MM.1S (cell line): ENCODE measurements around the gene FOXL1.

Source experiments
- DNase-seq: peaks from one replicate; pipeline ENCODE4 v3.0.0-alpha.2; 2015
- H2AFZ ChIP-seq: fragments of 300-600 bp; sonication (generic); 2 replicates; pipeline ENCODE4 v1.6.0; 2016; ENCODE audit warnings: antibody characterized with exemption, low read length
- H3F3A ChIP-seq: fragments of 300-600 bp; sonication (generic); 2 replicates; pipeline ENCODE4 v1.6.1; 2016; ENCODE audit warnings: mild to moderate bottlenecking, antibody characterized with exemption, low read length, moderate library complexity, mixed read lengths; ENCODE audit not compliant: insufficient read depth
- H3K27ac ChIP-seq: fragments of 300-600 bp; sonication (generic); 2 replicates; pipeline ENCODE4 v1.5.1; 2016; ENCODE audit warnings: mild to moderate bottlenecking, low read length
- H3K27me3 ChIP-seq: fragments of 300-600 bp; sonication (generic); replicated peaks from 2 replicates; pipeline ENCODE4 v1.6.0; 2016; ENCODE audit warnings: low read length; ENCODE audit not compliant: insufficient read depth
- H3K36me3 ChIP-seq: fragments of 300-600 bp; sonication (generic); replicated peaks from 2 replicates; pipeline ENCODE4 v1.6.1; 2016; ENCODE audit warnings: mild to moderate bottlenecking, low read length, mixed read lengths; ENCODE audit not compliant: insufficient read depth
- H3K4me1 ChIP-seq: fragments of 300-600 bp; sonication (generic); 2 replicates; pipeline ENCODE4 v1.6.1; 2016; ENCODE audit warnings: low read length, mixed read lengths
- H3K4me2 ChIP-seq: fragments of 300-600 bp; sonication (generic); 2 replicates; pipeline ENCODE4 v1.6.0; 2016; ENCODE audit warnings: low read depth, low read length
- H3K4me3 ChIP-seq: fragments of 300-600 bp; sonication (generic); 2 replicates; pipeline ENCODE4 v1.5.1; 2016; ENCODE audit warnings: low read length, mixed read lengths
- H3K79me2 ChIP-seq: fragments of 300-600 bp; sonication (generic); 2 replicates; pipeline ENCODE4 v1.6.1; 2016; ENCODE audit warnings: mixed run types, low read length, mixed read lengths
- H3K9ac ChIP-seq: fragments of 300-600 bp; sonication (generic); 2 replicates; pipeline ENCODE4 v1.6.1; 2016; ENCODE audit warnings: low read length, mixed read lengths
- H3K9me2 ChIP-seq: fragments of 300-600 bp; sonication (generic); replicated peaks from 2 replicates; pipeline ENCODE4 v1.6.1; 2016; ENCODE audit warnings: mild to moderate bottlenecking, low read length, mixed read lengths; ENCODE audit not compliant: insufficient read depth
- H3K9me3 ChIP-seq: fragments of 300-600 bp; sonication (generic); replicated peaks from 2 replicates; pipeline ENCODE4 v1.6.1; 2016; ENCODE audit warnings: mild to moderate bottlenecking, low read length, mixed read lengths; ENCODE audit not compliant: insufficient read depth
- H4K20me1 ChIP-seq: fragments of 300-600 bp; sonication (generic); 2 replicates; pipeline ENCODE4 v1.6.1; 2016; ENCODE audit warnings: mild to moderate bottlenecking, low read length, moderate library complexity, mixed read lengths; ENCODE audit not compliant: insufficient read depth
- CTCF ChIP-seq: fragments of 300-600 bp; sonication (generic); IDR thresholded peaks from 2 replicates; pipeline ENCODE4 v1.5.1; 2016; ENCODE audit warnings: antibody characterized with exemption, low read length, mixed read lengths
- EZH2 ChIP-seq: fragments of 300-600 bp; sonication (generic); optimal IDR thresholded peaks from 2 replicates; pipeline ENCODE3; 2017; ENCODE audit warnings: low read depth, mild to moderate bottlenecking, antibody characterized with exemption, low read length, mixed read lengths
- EZH2phosphoT487 ChIP-seq: fragments of 300-600 bp; sonication (generic); IDR thresholded peaks from 2 replicates; pipeline ENCODE4 v1.6.1; 2018; ENCODE audit warnings: antibody characterized with exemption, low read length

FOXL1 gene

GRCh38 chr16:86578061-86578599 lies at the start of gene FOXL1:
Gene FOXL1 (plus strand): TSS chr16:86578549. CDS start chr16:86578724, 175 bp downstream.
- Histone ChIP-seq H3K4me2 (no peak within 1 kb of the TSS), H3K9ac (no peak within 1 kb of the TSS), H4K20me1 (no peaks in the 10 kb centered on the region), H3K4me3 (no peak within 1 kb of the TSS), H3K27ac (no peak within 1 kb of the TSS), H3K36me3 (no peaks in the 10 kb centered on the region), H3F3A (no peaks in the 10 kb centered on the region), H3K27me3 (peaks cover 56% of the 10 kb centered on the region), H3K9me2 (no peaks in the 10 kb centered on the region), H3K9me3 (no peaks in the 10 kb centered on the region), H3K4me1 (no peaks in the 10 kb centered on the region), H3K79me2 (no peaks in the 10 kb centered on the region), H2AFZ (no peak within 1 kb of the TSS)
- TF ChIP-seq CTCF: no peak
- TF ChIP-seq EZH2phosphoT487: no peak
- TF ChIP-seq EZH2: no peak
- DNase-seq: no peak

- H3K9ac ChIP-seq: no peak overlapping the region
- H3K27me3 ChIP-seq: peaks cover 1% of the 10 kb centered on the region; the same call in 1 of the 2 replicates
- no peak overlapping the region for H3K27ac ChIP-seq
- no peaks in the 10 kb centered on the region for H3F3A ChIP-seq
- H3K9me2 ChIP-seq: no peaks in the 10 kb centered on the region
- no peak for TF ChIP-seq EZH2
- no peak for TF ChIP-seq EZH2phosphoT487
- TF ChIP-seq CTCF: no peak
- no peaks in the 10 kb centered on the region for H4K20me1 ChIP-seq
- no peak overlapping the region for H2AFZ ChIP-seq
- H3K4me2 ChIP-seq: no peak overlapping the region
- no peaks in the 10 kb centered on the region for H3K36me3 ChIP-seq
- no peaks in the 10 kb centered on the region for H3K79me2 ChIP-seq
- no peaks in the 10 kb centered on the region for H3K4me1 ChIP-seq
- DNase-seq: no peak
- no peak overlapping the region for H3K4me3 ChIP-seq
- no peaks in the 10 kb centered on the region for H3K9me3 ChIP-seq
These were observed 49.2 kb upstream of the FOXL1 start for GRCh38 chr16:86529160-86529559.

- Histone ChIP-seq H3K9ac (no peak overlapping the region), H3K36me3 (no peaks in the 10 kb centered on the region), H3K9me2 (no peaks in the 10 kb centered on the region), H3K27me3 (no peaks in the 10 kb centered on the region), H3K27ac (no peak overlapping the region), H2AFZ (no peak overlapping the region), H3K4me2 (no peak overlapping the region), H3F3A (no peaks in the 10 kb centered on the region), H3K79me2 (no peaks in the 10 kb centered on the region), H3K9me3 (no peaks in the 10 kb centered on the region), H3K4me3 (no peak overlapping the region), H4K20me1 (no peaks in the 10 kb centered on the region), H3K4me1 (no peaks in the 10 kb centered on the region)
- no peak for TF ChIP-seq EZH2phosphoT487
- DNase-seq: no peak
These were observed 47.8 kb upstream of the FOXL1 start for GRCh38 chr16:86530251-86531190.

GRCh38 chr16:86531191-86531545 lies 47.2 kb upstream of the FOXL1 start:
- Histone ChIP-seq H3K9ac (no peak overlapping the region), H2AFZ (no peak overlapping the region), H4K20me1 (no peaks in the 10 kb centered on the region), H3K27ac (no peak overlapping the region), H3K4me3 (no peak overlapping the region), H3K4me1 (no peaks in the 10 kb centered on the region), H3K4me2 (no peak overlapping the region), H3K9me3 (no peaks in the 10 kb centered on the region), H3K36me3 (no peaks in the 10 kb centered on the region), H3K79me2 (no peaks in the 10 kb centered on the region), H3F3A (no peaks in the 10 kb centered on the region), H3K9me2 (no peaks in the 10 kb centered on the region), H3K27me3 (no peaks in the 10 kb centered on the region)
- no peak for DNase-seq
- TF ChIP-seq CTCF (no peak), EZH2 (no peak), EZH2phosphoT487 (no peak)
